Activated naive CD8-positive, alpha-beta T cell treated with anti-CD3 and anti-CD28 coated beads, Interleukin-2, amount 50 U/mL, for 16 hours (primary cell): ENCODE measurements around the gene COL18A1.
"Not testable (repeated sequence)": the region's sequence is repeated elsewhere in the genome, so short reads cannot be mapped to it uniquely, and the experiment has no call there.

Experiments used
- DNase-seq: peaks from one replicate; pipeline ENCODE4 v3.0.0-alpha.2; 2020; ENCODE audit warnings: low read depth, low spot score

Gene COL18A1

DNA sequence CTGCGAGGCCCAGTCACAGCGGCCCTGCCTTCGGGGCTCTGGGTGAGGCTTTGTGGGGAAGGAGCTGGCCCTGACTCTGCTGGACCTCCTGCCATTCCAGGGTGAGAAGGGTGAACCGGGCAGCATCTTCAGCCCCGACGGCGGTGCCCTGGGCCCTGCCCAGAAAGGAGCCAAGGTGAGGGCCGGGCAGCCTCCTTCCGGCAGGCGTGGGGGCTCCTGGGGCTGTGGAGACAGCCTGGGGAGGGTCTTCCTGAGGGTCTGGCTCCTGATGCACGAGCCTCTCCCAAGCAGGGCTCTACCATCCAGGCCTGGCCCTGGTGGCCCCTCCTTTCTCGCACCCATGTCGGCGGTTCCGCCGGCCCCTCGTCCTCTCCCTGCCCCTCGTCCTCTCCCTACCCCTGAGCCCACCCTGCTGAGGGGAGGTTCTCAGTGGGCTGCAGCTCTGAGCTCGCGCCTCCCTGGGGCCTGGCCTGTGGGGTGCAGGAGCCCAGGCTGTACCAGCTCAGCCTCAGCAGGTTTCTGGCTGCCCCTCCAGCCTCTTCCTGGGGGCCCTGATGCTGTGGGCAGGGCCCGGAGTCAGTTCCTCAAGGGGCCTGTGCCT lies 88.5 kb downstream of the COL18A1 start:
- DNase-seq: no peak

DNA sequence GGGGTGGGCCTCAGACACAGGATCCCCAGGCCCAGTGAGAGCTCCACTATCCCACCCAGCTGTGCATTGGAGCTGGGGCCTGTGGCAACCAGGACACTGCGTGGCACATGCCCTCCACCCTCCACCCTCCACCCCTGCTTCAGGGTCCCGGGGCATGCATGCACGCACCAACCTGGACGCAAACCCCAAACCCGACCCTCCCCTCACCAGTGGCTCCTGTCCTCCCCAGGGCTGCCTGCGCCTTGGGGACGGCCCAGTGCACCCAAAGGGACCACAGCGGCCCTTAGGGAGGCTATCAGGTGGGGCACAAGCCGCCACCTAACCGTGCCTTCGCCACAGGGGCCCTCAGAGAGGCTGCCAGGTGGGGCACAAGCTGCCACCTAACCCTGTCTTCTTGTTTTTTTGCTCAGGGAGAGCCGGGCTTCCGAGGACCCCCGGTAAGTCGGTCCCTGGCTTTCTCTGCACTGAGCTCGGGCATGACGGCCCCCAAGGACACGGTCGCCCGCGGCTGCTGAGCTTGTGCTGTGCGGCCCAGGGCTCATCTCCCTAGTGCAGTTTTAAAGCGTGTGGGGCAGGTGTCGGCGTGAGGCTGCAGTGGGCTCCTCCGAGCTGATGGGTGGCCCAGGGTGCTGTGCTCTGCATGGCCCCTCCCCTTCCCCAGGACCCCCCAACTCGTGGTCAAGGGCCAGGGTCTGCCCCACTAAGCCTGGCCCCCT lies 89.3 kb downstream of the COL18A1 start:
- no peak for DNase-seq

DNA sequence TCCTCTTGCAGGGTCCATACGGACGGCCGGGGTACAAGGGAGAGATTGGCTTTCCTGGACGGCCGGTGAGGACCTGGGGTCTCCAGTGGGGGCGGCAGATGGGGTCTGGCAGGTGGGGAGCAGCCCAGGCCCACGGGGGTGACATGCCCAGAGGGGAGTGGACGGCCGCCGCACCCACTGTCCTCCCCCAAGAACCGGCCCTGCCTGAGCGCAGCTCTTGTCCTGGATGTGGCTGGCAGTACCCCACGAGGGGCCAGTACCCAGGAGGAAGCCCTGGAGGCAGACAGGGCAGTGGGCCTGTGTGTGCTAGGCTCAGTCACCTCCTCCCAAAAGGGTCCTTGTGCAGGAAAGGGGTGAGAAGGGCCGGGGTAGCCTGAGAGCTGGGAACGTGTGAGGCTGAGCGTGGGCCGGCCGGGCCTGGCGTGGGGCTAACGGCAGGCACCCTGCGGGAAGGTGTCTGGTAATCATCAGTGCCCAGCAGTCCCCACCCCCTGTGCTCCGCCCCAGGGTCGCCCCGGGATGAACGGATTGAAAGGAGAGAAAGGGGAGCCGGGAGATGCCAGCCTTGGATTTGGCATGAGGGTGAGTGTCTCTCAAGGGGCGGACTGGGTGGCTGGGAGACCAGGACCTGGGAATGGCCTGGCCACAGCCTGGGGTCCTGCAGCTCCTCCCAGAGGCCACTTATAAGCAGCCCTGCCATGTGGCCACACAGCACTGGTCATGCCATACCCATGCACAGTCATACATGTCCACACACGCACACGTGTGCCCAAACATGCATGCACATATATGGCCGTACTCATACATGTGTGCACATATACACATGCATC lies 90.1 kb downstream of the COL18A1 start:
- DNase-seq: no peak

DNA sequence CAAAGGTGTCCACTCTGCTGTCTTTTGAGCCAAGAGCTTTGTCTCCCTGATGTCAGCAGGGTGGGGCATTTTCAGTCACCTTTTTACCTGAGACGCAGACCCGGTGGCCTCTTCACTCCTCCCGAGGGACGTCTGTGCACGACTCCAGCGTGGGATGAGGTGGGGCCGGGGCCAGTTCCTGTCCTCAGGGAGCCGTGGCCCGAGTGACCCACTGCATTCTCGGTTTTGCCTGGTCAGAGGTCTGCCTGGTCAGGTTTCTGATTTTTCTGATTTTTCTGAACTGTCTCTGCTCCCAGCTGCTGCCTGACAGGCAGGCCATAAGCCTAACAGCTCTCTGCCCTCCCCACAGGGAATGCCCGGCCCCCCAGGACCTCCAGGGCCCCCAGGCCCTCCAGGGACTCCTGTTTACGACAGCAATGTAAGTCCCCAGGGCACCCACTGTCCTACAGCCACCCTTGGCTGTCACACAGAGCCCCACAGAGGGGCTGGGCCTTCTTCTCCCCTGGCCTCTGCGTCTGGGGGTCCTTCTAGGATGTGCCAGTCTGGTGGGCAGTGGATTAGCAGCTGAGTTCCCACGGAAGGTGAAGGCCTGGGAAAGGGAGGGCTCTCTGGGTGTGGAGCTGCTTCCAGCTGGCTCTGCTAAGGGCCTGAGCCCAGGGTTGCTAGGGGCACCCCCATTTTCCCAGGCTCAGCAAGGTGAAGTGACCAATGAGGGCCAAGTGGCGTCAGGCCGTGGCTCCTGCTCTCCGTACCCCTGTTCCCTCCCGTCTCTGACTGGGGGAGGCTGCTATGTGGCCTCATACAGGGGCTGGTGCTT lies 91.4 kb downstream of the COL18A1 start:
- no peak for DNase-seq

DNA sequence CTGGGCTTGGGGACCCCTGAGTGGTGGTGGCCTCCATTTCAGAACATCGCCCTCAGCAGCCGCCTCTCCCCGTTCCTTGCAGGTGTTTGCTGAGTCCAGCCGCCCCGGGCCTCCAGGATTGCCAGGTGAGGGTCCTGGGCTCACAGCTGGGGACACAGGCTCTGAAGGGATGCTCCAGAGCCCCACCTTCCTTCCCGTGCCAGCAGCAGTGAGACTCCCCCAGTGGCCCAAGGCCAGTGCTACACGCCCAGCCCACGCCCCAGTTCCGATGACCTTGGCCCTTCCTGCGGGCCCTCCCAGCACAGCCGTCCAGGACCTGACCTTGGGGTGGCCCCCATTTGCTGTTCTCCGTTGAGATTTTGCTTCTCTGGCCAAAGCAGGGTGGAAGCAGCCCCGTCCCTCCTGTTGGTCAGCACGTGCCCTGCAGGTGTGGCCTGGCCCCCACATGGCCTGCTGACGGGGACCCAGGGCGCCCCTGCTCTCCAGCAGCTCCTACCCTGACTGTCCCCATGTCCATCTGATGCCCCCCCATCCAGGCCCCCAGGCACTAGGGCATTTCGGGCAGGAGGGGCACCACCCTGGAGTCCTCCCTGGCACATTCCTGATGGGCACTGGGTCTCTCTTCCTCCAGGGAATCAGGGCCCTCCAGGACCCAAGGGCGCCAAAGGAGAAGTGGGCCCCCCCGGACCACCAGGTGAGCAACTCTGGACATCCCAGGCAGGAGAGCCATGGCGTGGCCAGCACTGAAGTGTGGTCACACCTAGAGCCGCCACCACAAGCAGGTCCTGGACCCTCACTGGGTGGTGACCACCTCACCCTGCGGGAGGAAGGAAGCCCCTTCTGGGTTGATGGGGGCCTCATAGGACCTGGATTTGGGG lies 92.2 kb downstream of the COL18A1 start:
- DNase-seq: no peak

DNA sequence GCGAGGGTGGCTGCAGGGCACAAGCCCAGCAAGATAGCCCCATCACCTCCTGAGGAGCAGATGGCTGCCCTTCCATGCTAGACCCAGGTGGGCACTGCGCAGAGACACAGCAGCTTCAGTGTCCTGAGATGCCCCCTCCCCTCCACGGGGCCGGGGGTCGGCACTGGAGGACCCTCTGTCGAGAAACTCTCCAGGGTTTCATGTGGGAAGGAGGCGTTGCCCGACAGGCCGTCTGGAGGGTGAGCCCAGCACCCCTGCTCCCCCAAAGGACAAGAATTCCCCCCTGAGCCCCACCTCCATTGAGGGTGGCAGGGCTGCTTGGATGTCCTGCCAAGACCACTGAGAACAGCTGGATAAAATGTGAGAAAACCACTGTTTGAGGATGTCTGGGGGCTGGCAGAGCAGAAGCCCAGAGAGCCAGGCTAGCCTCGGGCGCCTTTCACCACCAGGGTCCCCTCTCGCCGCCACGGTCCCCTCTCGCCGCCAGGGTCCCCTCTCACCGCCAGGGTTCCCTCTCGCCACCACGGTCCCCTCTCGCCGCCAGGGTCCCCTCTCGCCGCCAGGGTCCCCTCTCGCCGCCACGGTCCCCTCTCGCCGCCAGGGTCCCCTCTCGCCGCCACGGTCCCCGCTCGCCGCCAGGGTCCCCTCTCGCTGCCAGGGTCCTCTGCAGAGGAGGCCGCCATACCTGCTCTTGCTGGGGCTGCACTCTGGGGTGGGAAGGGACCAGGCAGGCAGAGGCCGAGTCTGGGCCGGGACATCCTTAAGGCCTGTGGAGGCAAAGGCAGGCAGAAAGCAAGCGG lies 93.1 kb downstream of the COL18A1 start:
- DNase-seq: no peak

DNA sequence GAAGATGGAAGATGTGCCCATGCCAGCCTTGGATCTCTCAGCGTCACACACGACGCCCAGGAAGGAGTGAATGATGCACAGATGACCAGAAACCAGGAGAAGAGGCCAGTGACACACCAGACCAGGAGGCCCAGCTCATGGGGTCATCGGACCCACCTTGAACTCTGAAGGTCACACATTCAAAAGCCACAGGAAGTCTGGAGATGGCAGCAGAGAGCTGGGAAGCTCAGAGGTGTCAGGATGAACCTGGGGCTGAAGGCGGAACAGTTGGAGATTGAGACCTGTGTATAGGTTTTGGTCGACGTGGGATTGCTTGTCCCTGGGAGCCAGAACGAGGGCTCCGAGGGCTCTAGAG lies 93.7 kb downstream of the COL18A1 start:
- DNase-seq: no peak

DNA sequence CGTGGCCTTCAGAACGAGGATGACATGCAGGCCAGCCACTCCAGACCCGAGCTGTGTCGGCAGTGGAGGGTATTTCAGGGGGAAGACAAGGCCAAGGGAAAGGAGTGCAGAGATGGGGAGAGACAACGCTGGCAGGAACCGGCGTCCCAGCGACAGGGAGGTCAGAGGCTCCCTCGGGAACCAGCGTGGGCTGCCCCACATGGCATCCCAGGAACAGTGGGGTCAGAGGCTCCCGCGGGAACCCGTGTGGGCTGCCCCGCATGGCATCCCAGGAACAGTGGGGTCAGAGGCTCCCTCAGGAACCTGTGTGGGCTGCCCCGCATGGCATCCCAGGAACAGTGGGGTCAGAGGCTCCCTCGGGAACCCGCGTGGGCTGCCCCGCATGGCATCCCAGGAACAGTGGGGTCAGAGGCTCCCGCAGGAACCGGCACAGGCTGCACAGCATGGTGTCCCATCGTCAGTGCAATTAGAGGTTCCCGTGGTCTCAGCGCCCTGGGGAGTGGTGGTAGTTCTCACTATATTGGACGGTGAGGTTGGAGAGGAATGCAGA lies 94.3 kb downstream of the COL18A1 start:
- no peak for DNase-seq

DNA sequence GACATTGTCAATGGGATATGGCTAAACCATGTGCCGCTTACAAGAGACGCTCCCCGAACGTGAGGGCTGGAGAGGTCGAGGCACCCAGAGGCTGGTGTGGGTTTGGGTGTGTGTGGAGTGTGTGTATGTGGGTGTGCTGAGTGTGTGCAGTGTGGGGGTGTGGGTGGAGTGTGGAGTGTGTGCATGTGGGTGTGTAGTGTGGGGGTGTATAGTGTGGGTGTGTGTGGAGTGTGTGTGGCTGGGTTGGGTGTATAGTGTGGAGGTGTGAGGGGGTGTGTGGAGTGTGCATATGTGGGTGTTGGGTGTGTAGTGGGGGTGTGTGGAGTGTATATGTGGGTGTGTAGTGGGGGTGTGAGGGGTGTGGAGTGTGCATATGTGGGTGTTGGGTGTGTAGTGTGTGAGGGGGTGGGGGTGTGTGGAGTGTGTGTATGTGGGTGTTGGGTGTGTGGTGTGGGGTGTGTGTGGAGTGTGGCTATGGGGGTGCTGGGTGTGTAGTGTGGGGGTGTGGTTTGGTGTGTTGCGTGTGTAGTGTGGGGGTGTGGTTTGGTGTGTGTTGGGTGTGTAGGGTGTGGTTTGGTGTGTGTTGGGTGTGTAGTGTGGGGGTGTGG lies 95.1 kb downstream of the COL18A1 start:
- no peak for DNase-seq

DNA sequence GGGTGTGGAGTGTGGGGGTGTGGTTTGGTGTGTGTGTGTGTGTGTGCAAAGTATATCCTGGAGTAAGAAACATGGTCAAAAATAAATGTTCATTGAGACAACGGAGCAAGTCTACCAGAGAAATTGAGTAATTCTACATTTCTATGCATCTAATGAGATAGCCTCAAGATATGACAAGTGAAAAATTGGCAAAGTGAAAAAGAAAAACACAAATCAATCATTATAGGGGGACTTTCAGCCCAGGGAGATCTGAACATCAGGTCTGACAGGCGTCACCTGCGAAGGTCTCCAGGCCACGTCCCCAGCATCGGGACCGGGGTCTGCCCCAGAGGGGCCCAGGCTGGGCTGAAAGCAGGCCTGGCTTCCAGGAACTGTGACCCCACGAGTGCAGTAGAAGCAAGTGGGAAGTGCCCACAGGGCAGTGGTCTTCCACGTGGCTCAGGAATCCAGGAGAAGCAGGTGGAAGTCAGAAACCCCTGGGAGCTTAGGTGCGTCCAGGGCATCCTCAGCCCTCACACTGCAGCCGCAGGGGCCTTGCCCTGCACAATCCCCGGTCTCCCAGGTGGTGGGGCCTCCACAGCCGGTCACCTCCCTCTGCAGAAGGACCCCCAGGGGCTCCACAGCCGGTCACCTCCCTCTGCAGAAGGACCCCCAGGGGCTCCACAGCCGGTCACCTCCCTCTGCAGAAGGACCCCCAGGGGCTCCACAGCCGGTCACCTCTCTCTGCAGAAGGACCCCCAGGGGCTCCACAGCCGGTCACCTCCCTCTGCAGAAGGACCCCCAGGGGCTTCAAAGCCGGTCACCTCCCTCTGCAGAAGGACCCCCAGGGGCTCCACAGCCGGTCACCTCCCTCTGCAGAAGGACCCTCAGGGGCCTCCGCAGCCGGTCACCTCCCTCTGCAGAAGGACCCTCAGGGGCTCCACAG lies 96.4 kb downstream of the COL18A1 start:
- DNase-seq: not testable (repeated sequence)

DNA sequence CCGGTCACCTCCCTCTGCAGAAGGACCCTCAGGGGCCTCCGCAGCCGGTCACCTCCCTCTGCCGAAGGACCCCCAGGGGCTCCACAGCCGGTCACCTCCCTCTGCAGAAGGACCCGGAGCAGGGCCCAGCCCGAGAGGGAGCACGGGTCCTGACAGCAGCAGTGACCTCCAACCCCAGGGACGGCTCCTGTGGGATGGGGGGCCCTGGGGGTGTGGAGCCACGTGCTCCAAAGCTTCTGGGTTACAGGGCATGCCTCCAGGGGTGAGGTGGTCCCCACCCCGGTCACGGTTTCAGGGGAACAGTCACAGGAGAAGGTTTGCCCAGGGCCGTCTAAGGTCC lies 97.0 kb downstream of the COL18A1 start:
- DNase-seq: no peak

DNA sequence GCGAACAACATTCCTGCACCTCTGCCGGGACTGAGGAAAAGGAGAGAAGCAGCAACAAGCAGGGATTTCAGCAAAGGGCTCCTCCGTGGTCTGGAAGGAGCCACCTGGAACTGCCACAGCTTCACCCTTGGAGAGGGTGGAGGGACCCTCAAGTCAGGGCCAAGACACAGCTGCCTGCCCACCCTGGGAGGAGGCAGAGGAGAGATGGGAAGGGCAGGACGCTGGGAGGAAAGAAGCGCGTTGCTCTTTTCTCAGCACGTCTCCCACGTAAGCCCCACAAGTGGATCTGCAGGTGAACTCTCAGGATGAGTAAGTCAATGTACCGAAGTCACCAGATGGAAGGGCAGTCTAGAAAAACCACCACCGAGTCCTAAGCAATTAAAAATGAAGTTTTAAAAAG lies 97.6 kb downstream of the COL18A1 start:
- DNase-seq: no peak

DNA sequence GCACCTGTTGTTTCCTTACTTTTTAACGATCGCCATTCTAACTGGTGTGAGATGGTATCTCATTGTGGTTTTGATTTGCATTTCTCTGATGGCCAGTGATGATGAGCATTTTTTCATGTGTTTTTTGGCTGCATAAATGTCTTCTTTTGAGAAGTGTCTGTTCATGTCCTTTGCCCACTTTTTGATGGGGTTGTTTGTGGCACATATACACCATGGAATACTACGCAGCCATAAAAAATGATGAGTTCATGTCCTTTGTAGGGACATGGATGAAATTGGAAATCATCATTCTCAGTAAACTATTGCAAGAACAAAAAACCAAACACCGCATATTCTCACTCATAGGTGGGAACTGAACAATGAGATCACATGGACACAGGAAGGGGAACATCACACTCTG lies 98.3 kb downstream of the COL18A1 start:
- DNase-seq: not testable (repeated sequence)

DNA sequence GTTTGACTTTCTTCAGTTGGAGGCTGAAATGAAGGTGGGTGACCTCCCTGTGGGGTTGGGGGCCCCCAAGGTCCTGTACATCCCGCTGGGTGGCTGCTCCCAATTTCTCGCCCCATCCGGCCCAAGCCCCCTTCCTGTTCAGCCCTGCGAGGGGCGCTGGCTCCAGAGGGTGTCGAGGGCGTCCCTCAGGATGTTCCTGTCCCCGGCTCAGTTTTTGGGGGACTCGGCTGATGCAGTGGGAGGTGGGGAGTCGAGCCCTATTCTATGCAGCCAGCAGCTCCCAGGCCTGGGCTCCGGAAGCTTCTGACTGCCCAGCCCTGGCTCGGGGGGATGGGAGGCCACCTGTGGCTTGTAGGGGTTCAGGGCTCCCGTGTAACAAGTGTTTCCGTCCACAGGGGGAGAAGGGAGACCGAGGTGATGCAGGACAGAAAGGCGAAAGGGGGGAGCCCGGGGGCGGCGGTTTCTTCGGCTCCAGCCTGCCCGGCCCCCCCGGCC lies 99.1 kb downstream of the COL18A1 start:
- DNase-seq: no peak

DNA sequence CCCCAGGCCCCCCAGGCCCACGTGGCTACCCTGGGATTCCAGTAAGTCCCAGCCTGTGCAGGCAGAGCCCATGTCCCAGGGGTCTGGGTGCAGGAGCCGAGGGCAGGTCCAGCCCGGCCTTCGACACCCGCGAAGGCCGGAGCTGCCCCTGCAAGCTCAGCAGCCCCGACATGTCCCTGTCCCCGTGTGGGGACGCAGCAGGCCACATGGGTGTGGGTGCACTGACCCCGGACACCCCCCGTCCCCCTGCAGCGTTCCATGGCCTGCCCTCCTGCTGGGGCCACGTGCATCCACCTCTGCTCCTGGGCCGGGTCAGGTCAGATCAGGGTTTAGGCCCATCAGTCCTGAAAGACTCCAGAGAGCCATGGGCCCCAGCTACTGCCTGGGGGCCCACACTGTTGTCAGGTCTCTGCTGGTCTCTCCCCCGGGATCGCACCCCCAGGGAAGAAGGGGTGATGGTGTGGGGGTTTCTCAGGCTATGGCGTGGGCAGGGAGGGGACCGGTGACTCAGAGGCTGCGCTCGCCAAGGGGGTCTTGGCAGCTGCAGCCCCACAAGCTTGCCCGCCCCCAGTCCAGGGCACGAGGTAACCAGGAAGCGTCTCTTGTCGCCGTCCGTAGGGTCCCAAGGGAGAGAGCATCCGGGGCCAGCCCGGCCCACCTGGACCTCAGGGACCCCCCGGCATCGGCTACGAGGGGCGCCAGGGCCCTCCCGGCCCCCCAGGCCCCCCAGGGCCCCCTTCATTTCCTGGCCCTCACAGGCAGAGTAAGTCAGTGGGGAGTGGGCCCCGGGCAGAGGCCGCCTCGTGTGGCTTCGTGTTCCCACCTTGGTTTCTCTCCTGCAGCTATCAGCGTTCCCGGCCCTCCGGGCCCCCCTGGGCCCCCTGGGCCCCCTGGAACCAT lies 99.8 kb downstream of the COL18A1 start:
- DNase-seq: no peak

DNA sequence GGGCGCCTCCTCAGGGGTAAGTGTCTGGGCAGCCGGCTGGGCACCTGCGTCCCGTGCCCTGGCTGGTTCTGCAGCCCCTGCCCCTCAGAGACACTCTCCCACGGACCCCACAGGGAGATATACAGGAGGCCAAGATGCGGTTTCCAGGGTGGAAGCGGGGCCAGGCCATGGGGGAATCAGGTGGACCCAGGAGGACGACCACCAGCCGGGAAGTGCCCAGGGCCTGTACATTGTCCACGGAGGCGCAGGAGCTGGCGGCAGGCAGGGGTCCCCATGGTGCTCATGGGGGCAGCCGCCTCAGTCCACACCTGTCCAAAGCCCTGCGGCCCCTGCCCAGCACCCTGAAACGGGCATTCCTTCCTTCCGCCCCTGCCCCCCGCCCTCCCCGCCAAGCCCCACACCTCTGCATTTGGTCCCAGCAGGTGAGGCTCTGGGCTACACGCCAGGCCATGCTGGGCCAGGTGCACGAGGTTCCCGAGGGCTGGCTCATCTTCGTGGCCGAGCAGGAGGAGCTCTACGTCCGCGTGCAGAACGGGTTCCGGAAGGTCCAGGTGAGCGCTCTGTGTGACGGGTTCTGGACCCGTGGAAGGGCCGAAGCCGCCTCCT lies 100.6 kb downstream of the COL18A1 start:
- DNase-seq: no peak
